Pancreas (tissue), 10 donors: ENCODE measurements around the gene KRTAP9-7. TPM values are rescaled to one million over a fixed set of nuclear protein-coding genes. Genes with fewer than 3 reads are reported as not detected.

ENCODE experiments used
- ATAC-seq, 4 donors: fragments of 200-7000 bp; cut with Tn5 transposase; one replicate each; pipeline versions ENCODE4 v1.8.0 to v1.9.1; 2020; ENCODE audit warnings: mild to moderate bottlenecking in 4 of 4, moderate library complexity in 4 of 4
- DNase-seq, 6 donors: peaks; one replicate each; pipeline ENCODE4 v3.0.0-alpha.2; 2020
- FAIRE-seq: peaks from 2 replicates; lab custom pipeline; 2012; peaks lifted over from hg19 to GRCh38; lab: Jason Lieb, UNC
- H3K27ac ChIP-seq, 4 donors: fragments of 200-600 bp; sonication (generic); 1 replicate in 3 of 4; 2 replicates in 1 of 4; pipeline versions ENCODE4 v1.5.0 to v1.8.0; 2020
- H3K27me3 ChIP-seq, 4 donors: fragments of 200-600 bp; one replicate each; pipeline ENCODE4 v1.8.0; 2021
- H3K36me3 ChIP-seq, 3 donors: fragments of 200-600 bp; sonication (generic) in 1 of 3; one replicate each; pipeline versions ENCODE4 v1.5.0 to v1.8.0; 2020 to 2021
- H3K4me1 ChIP-seq, 3 donors: fragments of 200-600 bp; one replicate each; pipeline ENCODE4 v1.8.0; 2021
- H3K4me3 ChIP-seq, 4 donors: fragments of 200-600 bp; sonication (generic) in 2 of 4; one replicate each; pipeline versions ENCODE4 v1.5.0 to v1.8.0; 2020 to 2021
- H3K9me3 ChIP-seq, 4 donors: fragments of 200-600 bp; one replicate each; pipeline ENCODE4 v1.8.0; 2021
- WGBS, 2 donors: extraction: QIAGEN DNeasy Blood & Tissue Kit; methylation state at CpG; one replicate each; pipeline ENCODE4 v1.1.7; 2013; 5-methylcytosine and 5-hydroxymethylcytosine counted together
- intact Hi-C, 3 donors: fragments of 100-400 bp; cut with DNase I; formaldehyde crosslinking; loops; one replicate each; pipeline versions ENCODE4 v1.11.1 to v1.14.2; 2022
- polyA plus RNA-seq, 2 donors: library from polyadenylated mRNA; stranded (reverse); fragments of 200-250 nt; gene quantifications; one replicate each; pipeline ENCODE4 v1.2.3, GENCODE V29; 2013
- total RNA-seq, 6 donors: library from RNA; stranded (reverse); fragmentation: NEBNext Ultra II Directional in 4 of 6; extraction: Animal tissue kit (Norgen Biotek cat#: 25700) in 4 of 6; gene quantifications; one replicate each; pipeline versions ENCODE4 v1.2.1 to v1.2.4, GENCODE V29; 2021 to 2023
- TF ChIP-seq, protein P1 (sequence below), 4 donors: fragments of 200-600 bp; sonication (generic) in 3 of 4; IDR thresholded peaks; one replicate each; pipeline versions ENCODE4 v1.5.0 to v1.8.0; 2021; ENCODE audit warnings: antibody characterized with exemption in 4 of 4
- donor health status: healthy with polysubstance abuse.
- donor health status: DM: no; HTN: no; CAD: no; lungs with moderate emphysema.
- donor health status: DM: no; HTN: no; CAD: no.
- donor health status: control.
- donor health status: control.
- donor health status: Bipolar disorder and iron deficiency.
- donor health status: DM: yes; HTN: yes; CAD: no.
- donor health status: DM: no; HTN: no; CAD: no.
- donor health status: DM: no; HTN: no; CAD: no.
- donor health status: DM: yes; HTN: yes; CAD: no.

KRTAP9-7 gene
- total and polyA plus RNA-seq, 8 donors, result not detected

DNA sequence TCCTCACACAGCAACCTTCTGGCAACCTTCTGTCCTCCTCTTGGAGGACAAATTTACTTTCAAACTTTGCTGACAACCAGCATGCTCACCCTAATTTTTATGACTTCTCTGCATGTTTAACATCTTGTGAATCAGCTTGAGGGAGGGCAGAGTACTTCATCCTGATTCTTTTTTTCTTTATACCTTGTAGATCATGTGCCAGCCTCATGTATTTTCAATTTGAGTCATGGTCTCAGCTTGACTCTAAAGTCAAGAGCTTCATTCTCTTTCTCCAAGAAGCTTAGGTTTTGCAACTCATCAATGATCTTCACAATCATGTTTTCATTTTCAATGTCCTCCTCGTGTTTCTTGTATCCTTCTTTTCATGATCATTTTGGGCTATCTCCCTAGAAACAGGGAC lies 3.6 kb upstream of the KRTAP9-7 start:
- intact Hi-C loops, result no loop called here
- Histone ChIP-seq H3K9me3 (no peaks in the 10 kb centered on the region), H3K4me3 (no peak overlapping the region), H3K36me3 (no peaks in the 10 kb centered on the region), H3K4me1 (no peaks in the 10 kb centered on the region), H3K27me3 (no peaks in the 10 kb centered on the region), H3K27ac (no peak overlapping the region)
- TF ChIP-seq, protein P1, sequence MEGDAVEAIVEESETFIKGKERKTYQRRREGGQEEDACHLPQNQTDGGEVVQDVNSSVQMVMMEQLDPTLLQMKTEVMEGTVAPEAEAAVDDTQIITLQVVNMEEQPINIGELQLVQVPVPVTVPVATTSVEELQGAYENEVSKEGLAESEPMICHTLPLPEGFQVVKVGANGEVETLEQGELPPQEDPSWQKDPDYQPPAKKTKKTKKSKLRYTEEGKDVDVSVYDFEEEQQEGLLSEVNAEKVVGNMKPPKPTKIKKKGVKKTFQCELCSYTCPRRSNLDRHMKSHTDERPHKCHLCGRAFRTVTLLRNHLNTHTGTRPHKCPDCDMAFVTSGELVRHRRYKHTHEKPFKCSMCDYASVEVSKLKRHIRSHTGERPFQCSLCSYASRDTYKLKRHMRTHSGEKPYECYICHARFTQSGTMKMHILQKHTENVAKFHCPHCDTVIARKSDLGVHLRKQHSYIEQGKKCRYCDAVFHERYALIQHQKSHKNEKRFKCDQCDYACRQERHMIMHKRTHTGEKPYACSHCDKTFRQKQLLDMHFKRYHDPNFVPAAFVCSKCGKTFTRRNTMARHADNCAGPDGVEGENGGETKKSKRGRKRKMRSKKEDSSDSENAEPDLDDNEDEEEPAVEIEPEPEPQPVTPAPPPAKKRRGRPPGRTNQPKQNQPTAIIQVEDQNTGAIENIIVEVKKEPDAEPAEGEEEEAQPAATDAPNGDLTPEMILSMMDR (IDR thresholded peaks at IDR 0.05), result no peak
- FAIRE-seq (no peak), DNase-seq (no peak), ATAC-seq (no peak)
- WGBS, 2 donors, result 37% methylated on average over 1 of the region's 1 CpG; no CpG with 5 or more reads in 1 of the 2 donors

DNA sequence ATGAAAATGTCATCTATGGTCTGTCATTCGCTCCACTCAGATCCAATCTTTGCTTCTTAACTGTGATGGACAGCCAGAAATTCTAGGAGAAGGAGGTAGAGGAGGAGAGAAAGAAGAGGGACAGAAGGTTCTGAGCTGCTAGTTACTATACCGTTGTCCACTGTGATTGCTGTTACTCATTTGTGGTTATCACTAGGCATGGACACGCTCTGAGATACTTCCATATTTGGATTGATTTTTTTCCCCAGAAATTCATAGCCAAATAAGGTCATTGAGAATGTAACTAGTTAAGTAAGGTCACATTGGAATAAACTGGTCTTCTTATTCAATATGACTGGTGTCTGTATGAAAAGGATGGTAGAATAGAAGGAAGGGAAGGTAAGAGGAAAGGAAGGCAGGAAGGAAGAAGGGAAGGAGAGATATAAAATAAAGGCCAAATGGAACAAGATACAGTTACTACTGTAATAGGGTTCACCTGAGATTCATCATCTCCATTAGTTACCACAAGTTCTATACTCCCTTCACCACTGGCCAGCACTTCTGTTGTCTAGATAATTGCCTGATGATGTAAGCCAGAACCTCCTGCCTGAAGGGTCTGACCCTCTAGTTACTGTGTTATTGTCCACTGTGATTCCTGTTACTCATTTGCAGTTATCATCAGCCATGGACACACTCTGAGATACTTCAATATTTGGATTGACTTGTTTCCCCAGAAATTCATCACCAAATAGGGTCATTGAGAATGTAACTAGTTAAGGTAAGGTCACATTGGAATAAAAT lies 2.9 kb downstream of the KRTAP9-7 start:
- H3K36me3 ChIP-seq, result no peaks in the 10 kb centered on the region
- ATAC-seq, result no peak
- no peak for DNase-seq
- no peak for FAIRE-seq
- intact Hi-C loops, result no loop called here
- no peak overlapping the region for H3K27ac ChIP-seq
- peaks cover 0 to 5% (median 0%) of the 10 kb centered on the region in 4 donors for H3K27me3 ChIP-seq
- H3K9me3 ChIP-seq, result no peaks in the 10 kb centered on the region
- WGBS, 2 donors, result 66 to 75% methylated on average over 3 of the region's 3 CpGs
- TF ChIP-seq, protein P1 (IDR thresholded peaks at IDR 0.05), result no peak
- H3K4me1 ChIP-seq, result no peaks in the 10 kb centered on the region
- no peak overlapping the region for H3K4me3 ChIP-seq

DNA sequence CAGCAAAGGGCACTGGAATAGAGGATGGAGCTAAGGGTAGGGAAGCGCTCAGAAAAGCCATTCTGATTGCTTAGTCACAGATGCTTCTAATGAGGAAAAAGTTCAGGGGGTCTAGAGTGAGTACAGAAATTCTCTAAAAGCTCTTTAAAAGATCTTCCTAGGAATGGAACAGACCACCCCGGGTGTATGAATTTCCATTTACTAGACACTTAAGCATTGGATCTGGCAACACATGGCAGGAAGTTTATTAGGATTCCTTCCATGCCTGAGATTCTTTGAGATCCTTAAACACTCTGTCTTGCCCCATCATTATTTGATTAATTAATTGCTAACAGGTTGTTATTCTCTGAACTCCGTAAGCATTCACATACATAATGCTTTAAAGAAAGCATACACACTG lies 8.5 kb downstream of the KRTAP9-7 start:
- no peaks in the 10 kb centered on the region for H3K9me3 ChIP-seq
- no peak overlapping the region for H3K4me3 ChIP-seq
- no peaks in the 10 kb centered on the region for H3K36me3 ChIP-seq
- DNase-seq (no peak), FAIRE-seq (no peak), ATAC-seq (no peak)
- TF ChIP-seq, protein P1 (IDR thresholded peaks at IDR 0.05), result no peak
- no peaks in the 10 kb centered on the region for H3K4me1 ChIP-seq
- intact Hi-C loops, result no loop called here
- peaks cover 0 to 5% (median 0%) of the 10 kb centered on the region in 4 donors for H3K27me3 ChIP-seq
- no peak overlapping the region for H3K27ac ChIP-seq
- 39 to 42% methylated on average over 3 of the region's 3 CpGs for WGBS, 2 donors

DNA sequence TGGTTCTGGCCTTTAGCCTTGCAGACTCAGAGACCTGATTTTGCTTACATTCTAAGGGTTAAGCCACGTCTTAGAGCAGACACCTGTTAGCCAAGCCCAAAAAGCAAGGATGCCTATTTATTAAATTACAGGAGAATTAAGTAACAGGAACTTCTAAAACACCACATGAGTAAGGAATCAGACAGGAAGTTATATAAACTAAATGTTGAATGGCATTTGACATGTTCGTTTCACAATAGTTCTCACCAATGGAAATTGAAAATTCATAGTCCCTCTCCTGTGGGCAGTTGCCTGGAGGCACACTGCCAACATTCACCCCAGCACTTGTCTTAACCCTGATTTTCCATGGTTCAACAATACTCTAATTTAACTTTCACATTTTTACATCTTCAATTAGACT lies 9.0 kb downstream of the KRTAP9-7 start:
- Histone ChIP-seq H3K27ac (no peak overlapping the region), H3K36me3 (no peaks in the 10 kb centered on the region), H3K4me1 (no peaks in the 10 kb centered on the region), H3K4me3 (no peak overlapping the region), H3K9me3 (no peaks in the 10 kb centered on the region), H3K27me3 (peaks cover 0 to 5% (median 0%) of the 10 kb centered on the region in 4 donors)
- ATAC-seq (no peak), DNase-seq (no peak), FAIRE-seq (no peak)
- intact Hi-C loops, result no loop called here
- TF ChIP-seq, protein P1 (IDR thresholded peaks at IDR 0.05), result no peak
- 27 to 29% methylated on average over 2 of the region's 2 CpGs for WGBS, 2 donors

DNA sequence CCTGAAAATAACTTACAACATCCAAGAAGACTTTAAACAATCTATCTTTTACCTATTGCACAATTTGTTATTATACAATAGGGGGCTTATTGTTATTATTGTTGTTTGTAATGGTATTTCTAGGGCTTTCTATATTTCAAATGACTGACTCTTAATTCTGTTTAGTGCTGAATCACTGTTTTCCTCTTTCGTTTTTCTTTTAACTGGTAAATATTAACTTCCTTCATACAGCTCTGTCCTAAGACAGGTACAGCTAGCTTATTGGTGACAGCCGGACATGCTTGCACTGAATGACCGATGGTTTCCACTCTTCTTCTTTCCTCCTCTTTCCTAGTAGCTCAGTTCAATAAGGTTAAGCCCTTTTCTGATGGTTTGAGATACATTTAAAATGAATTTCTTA lies 11.6 kb downstream of the KRTAP9-7 start:
- ATAC-seq (no peak), FAIRE-seq (no peak), DNase-seq (no peak)
- 36 to 47% methylated on average over 3 of the region's 3 CpGs for WGBS, 2 donors
- no peaks in the 10 kb centered on the region for H3K4me1 ChIP-seq
- H3K9me3 ChIP-seq, result no peaks in the 10 kb centered on the region
- no peak overlapping the region for H3K4me3 ChIP-seq
- H3K27ac ChIP-seq, result no peak overlapping the region
- no peaks in the 10 kb centered on the region for H3K36me3 ChIP-seq
- H3K27me3 ChIP-seq, result no peaks in the 10 kb centered on the region
- intact Hi-C loops, result no loop called here
- TF ChIP-seq, protein P1 (IDR thresholded peaks at IDR 0.05), result no peak
